NCI-H526 treated with DMSO at 0.1 percent for 48 hours (cell line): ENCODE data around the gene CAV3.
"Not testable (repeated sequence)": the region's sequence is repeated elsewhere in the genome, so short reads cannot be mapped to it uniquely, and the experiment has no call there.

Source experiments
- DNase-seq: peaks from one replicate; lab custom pipeline; 2025; lab: John Stamatoyannopoulos, UW

The CAV3 gene

DNA sequence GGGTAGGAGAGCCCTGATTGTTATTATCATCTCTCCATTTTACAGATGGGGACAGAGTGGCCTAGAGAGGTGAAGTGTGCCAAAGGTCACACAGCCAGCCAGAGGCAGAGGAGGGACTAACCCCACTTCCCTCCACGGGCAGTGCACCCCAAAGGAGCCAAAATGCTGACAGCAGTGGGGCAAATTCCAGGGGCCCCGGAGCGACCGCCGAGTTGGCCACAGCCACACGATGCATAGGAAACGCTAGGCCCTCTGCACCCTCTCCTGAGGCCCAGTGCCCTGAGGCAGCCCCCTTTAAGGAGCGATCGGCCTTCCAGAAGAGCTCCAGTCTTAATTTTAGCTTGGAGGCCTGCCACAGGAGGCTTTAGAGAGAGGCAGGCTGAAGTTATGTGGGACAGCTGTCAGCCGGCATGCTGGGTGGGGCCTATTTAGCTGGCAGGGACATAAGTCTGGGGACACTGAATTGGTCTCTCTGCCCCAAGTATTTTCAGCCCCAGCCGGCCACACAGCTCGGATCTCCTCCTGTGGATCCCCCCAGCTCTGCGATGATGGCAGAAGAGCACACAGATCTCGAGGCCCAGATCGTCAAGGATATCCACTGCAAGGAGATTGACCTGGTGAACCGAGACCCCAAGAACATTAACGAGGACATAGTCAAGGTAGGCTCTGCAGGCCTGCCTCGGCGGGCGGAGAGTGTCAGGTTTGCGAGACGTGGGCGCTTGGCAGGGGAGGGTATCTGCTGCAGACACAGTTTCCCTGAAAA is at the start of gene CAV3:
Gene CAV3 (plus strand): TSS at position 471 of the 763 bp plus-strand sequence. CDS start 75 bp downstream, at position 546.
- DNase-seq: no peak

DNA sequence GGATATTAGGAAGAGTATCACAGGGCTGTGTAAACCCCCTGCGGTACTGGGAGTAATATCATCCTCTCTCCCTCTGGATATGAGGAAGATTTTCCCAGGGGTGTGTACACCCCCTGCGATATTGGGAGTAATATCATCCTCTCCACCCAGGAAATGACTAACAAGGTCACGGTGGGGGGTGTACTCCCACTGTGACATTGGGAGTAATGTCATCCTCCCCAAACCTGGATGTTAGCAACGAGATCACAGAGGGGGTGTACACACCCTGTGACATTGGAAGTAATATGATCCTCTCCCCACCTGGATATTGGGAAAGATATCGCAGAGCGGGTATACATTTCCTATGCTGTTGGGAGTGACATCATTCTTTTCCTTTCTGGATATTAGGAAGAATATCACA is 48.6 kb upstream of the CAV3 start:
- DNase-seq: not testable (repeated sequence)

DNA sequence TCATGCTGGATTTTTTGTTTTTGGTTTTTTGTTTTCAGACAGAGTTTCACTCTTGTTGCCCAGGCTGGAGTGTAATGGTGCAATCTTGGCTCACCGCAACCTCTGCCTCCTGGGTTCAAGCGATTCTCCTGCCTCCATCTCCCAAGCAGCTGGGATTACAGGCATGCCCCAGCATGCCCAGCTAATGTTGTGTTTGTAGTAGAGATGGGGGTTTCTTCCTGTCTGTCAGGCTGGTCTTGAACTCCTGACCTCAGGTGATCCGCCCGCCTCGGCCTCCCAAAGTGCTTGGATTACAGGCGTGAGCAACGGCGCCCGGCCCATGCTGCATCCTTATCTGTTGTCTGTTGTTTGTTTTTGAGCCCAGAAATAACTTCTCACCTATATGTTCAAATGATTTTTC is 42.3 kb upstream of the CAV3 start:
- not testable (repeated sequence) for DNase-seq

- no peak for DNase-seq
Observed at GRCh38 chr3:8702560-8702959, 31.0 kb upstream of the CAV3 start.

GRCh38 chr3:8705575-8705974 is 28.0 kb upstream of the CAV3 start:
- DNase-seq: no peak

DNA sequence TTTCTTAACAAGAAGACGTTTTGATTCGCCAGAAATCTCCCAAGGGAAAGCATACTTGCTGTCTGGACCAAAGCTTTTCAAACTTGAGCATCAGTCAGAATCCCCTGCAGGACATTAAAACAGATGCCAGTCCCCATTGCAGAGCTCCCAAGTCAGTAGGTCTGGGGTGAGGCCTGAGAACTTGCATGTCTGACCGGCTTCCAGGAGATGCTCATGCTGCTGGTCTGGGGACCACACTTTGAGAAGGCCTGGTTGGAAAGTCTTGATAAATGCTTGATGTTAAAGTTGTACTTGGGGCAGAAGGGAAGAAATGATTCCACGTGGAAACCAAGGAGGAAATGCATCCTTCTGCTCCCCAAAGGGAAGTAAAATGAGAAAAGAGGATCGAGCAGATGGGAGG is 24.3 kb upstream of the CAV3 start:
- DNase-seq: no peak

DNA sequence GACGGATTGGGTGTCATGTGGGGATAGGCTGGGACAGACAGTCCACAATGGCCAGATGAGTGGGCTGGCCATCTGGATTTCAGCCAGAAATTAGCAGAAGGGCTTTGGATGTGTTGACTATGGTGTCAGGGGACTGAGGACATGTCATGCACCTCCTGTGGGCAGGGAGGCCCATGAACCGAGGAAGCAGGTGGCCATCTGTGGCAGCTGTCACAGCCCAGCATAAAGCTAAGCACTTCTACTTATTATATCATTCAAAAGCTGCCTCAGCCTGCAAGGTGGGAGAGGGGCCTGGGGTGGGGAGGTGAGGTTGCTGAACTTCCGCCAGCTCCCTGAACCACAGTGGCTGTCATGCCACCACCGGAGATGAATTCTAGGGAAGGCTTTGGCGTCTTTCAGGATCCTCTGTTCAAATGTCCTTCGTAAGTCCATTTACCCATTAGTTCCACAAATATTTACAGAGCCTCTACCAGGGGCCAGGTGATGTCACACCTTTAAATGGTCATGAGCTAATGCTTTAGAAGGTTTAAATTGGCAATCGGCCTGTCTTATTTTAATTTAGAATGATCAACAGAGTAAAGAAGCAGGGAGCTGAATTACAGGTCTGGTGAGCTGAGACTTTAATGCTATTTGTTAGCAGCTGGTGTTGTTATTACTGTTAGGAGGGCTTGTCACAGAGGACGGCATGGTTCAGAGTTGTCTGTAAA is 23.6 kb upstream of the CAV3 start:
- no peak for DNase-seq

GRCh38 chr3:8712045-8712907 is 21.3 kb upstream of the CAV3 start:
- DNase-seq: no peak

DNA sequence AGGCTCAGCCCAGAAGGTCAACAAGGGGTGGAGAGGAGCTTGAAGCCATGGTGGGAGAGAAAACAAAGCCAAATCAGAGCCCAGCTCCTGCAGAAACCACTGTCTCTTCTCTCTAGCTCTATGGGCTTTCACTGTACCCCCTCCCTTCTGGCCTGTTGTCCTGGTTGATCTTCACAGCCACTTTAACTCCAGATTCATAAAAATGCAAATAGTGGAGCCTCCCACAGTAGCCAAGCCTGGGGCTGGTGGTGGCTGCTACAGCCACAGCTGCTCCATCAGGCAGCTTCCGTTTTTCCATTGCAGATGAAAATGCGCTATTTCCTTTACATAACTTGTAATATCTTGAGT is 20.7 kb upstream of the CAV3 start:
- DNase-seq: peak; percentile 49

DNA sequence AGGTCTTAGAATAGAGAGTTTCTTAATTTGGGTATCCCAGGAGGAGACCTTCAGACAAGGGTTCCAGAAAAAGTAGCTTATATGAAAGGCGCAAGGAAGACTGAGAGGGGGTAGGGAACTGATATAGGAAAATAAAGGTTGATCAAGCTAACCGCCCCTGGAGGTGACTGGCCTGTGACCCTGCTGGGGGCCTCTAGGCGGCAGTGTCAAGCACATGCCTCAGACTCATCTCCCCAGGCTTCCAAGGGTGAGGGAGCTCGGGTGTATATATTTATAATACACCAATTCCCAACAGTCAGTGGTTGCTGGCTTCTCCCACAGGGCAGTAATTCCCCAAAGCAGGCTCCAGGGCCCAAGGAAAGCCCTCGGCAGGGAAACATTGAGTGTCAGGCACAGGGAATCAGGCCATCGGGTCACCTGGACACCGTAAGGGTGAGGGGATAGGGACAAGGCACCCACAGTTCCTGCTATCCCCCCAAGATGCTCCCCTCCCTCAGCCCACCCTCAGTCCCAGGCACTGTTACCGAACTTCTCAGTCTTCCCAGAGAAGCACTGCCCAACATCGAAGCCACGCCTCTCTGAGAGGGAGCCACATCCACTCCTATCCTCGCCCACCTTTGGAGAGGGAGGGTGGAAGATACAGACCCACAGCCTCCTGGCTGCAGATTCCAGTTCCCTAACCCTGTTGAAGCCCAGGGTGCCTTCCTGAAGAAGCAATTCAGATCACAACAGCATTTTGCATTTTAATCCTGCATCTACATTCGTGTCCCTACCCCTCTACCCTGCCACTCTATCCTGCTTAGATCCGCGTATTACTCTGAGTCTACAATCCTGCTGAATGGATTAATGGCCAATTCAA is 19.5 kb upstream of the CAV3 start:
- DNase-seq: no peak

DNA sequence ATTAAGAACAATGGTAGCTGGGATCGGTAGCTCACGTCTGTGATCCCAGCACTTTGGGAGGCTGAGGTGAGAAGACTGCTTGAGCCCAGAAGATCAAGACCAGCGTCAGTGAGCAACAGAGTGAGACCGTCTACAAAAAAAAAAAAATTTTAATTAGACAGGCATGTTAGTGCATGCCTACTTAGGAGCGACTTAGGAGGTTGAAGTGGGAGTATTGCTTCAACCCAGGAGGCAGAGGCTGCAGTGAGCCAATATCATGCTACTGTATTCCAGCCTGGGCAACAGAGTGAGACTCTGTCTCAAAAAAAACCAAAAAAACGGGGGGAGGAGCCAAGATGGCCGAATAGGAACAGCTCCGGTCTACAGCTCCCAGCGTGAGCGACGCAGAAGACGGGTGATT is 17.8 kb upstream of the CAV3 start:
- DNase-seq: not testable (repeated sequence)

- no peak for DNase-seq
Observed at GRCh38 chr3:8722808-8723207, 10.8 kb upstream of the CAV3 start.

DNA sequence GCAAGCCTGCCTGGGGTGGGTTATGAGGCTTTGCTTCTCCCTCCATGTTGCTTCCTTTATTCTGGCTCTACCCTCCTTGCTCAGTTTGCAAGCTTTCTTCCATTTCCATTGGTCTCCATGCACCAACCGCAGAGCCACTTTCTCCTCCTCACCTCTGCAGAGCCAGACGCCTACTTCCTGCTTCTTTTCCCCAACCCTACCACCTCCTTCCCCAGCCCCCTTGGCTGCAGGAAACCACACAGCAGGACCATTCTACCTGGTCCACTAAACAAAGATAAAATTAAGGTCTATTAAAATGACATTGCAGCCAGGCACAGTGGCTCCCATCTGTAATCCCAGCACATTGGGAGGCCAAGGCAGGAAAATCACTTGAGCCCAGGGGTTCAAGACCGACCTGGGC is 10.0 kb upstream of the CAV3 start:
- no peak for DNase-seq

DNA sequence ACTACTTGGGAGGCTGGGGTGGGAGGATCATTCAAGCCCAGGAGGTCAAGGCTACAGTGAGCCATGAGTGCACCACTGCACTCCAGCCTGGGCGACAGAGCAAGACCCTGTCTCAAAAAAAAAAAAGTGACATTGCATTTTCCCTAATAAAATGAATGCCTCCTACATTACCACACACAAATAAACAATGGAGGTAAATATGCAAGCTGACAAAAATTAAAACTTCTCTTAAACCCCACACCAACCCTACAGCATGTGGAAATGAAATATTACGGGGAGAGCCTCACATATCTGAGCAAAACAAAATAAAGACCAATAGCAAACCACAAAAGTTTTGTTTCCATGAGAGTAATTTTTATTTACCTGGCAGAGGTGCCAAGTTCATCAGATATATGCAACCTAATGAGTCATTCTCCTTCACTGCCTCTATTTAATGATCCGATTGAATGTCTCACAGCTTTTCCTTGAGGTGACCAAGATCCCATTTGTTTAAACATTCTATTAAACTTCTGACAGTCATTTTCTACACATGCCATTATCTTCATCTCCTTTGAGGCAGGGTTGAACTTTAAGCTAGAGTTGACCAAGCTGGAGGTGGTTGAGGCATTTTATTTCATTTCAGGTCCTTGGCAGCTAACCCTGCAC is 9.4 kb upstream of the CAV3 start:
- DNase-seq: no peak

DNA sequence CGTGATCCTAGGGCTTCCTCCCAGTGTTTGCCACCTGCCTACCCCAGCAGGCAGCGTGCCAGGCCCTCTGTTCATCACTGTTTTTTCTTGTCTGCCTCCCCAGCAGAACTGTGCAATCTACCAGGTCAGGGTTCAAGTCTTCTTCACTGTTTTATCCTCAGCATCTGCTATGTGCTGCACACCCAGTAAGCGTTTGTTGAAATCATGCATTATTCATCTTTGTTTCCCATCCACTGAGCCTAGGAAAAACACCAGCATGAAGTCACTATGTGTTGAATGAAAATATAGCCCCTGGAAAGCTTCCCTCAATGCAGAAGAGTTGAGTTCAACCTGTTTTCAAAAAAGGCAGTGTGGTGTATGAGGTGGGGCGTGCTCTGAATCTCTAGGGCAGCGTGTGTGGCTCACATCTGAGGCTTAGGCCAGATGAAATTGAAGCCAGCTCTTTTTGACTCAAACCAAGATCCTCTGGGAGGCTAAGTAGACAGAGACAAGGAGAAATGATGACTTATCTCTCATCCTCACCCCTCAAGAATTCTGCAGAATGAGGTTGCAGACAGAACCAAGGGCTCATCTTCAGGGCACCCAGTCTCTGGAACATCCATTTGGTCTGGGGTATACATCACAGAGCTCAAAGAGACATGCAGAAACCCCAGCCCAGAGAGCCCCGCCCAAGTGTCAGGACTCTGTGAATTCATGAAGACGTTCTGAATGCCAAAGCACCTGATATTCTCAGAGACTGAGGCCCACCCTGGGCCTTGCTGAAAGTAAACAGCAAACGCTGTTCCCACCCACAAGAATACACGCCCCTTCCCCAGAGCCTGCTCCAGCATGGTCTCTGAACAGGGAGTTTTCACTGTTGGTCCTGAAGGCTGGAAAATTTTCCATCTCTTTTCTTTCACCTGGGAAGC is 5.7 kb upstream of the CAV3 start:
- no peak for DNase-seq

GRCh38 chr3:8729479-8729878 is 4.1 kb upstream of the CAV3 start:
- DNase-seq: no peak

DNA sequence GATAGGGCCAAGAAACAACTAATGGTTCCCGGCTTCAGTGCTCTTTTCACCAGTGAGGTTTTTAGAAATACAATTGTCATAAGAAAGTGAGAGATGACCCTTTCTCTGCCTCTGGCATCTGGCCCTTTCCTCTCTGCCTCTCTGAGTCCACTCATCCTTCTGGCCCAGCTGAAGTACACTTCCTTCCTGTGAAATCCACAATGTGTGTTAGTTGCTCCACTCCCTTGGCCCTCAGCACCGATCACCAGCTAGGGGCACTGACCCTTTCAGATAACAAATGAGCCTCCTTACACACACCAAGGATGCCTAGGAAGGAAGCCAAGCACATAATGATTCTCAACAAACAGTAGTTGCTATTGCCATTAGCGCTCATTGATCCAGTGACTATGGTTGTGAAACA is 2.9 kb upstream of the CAV3 start:
- DNase-seq: no peak

DNA sequence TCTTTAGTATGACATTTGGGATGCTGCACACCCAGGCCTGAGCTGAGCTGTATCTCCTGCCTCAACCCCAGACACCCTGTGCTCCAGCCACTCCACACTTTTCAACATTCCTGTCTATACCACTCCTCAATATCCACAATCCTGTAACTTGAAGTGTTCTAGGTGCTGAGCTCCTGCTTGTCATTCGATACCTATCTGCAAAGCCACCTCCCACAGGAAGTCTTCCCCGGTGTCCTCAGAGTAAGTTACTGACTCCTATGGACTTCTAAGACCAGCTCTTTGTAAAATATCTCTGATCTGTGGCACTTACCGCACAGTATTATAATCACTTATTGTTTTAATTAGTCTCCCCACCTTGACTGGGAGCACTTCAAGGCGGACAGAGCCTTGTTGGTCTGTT is 1.2 kb upstream of the CAV3 start:
- no peak for DNase-seq

- no peak for DNase-seq
Observed at GRCh38 chr3:8734137-8734878, 706 bp downstream of the CAV3 start.

DNA sequence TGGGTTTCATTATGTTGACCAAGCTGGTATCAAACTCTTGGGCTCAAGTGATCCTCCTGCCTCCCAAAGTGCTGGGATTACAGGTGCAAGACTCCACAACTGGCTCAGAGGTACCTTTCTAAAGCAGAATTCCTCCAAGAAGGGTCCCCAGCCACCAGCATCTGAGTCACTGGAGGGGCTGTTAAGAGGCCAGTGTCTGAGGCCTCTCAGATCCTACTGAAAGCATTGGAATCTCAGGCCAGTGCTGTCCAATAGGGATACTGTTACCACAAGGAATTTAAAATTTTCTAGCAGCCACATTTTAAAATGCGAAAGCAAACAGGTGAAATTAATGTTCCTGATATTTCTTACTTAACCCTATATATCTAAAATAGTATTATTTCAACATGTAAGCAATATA is 1.3 kb downstream of the CAV3 start:
- no peak for DNase-seq
